WERI-Rb-1 (cell line): ENCODE results near the gene MBP.

Experiments
- DNase-seq: peaks from one replicate; pipeline ENCODE4 v3.0.0-alpha.2; 2020
- H3K27ac ChIP-seq: fragments of 250-450 bp; sonication (Bioruptor Pico); 2 replicates; pipeline ENCODE4 v1.5.1; 2020; ENCODE audit warnings: mild to moderate bottlenecking, moderate library complexity
- H3K27me3 ChIP-seq: fragments of 250-450 bp; sonication (Bioruptor Pico); 2 replicates; pipeline ENCODE4 v1.5.1; 2021; ENCODE audit warnings: mild to moderate bottlenecking, low read depth, moderate library complexity; ENCODE audit not compliant: insufficient read depth, severe bottlenecking
- H3K36me3 ChIP-seq: fragments of 250-450 bp; sonication (Bioruptor Pico); 2 replicates; pipeline ENCODE4 v1.5.1; 2020; ENCODE audit warnings: mild to moderate bottlenecking, moderate library complexity
- H3K4me3 ChIP-seq: 2 replicates; pipeline ENCODE4 v1.5.1; 2011; ENCODE audit warnings: low read depth, mild to moderate bottlenecking, control low read depth, low read length
- H3K9me3 ChIP-seq: fragments of 250-450 bp; sonication (Bioruptor Pico); 2 replicates; pipeline ENCODE4 v1.5.1; 2021; ENCODE audit warnings: mild to moderate bottlenecking, moderate library complexity; ENCODE audit not compliant: severe bottlenecking
- CTCF ChIP-seq: IDR thresholded peaks from 2 replicates; pipeline ENCODE4 v1.5.1; 2011; ENCODE audit warnings: low read depth, mild to moderate bottlenecking, control low read depth, inconsistent platforms, low read length

Gene MBP

GRCh38 chr18:77144046-77144445 is 11.5 kb upstream of the MBP start:
- Histone ChIP-seq H3K4me3 (no peak overlapping the region), H3K36me3 (no peaks in the 10 kb centered on the region), H3K9me3 (peaks cover 21% of the 10 kb centered on the region), H3K27ac (no peak overlapping the region), H3K27me3 (no peaks in the 10 kb centered on the region)
- no peak for TF ChIP-seq CTCF
- no peak for DNase-seq

- DNase-seq: no peak
- H3K4me3 ChIP-seq: no peak overlapping the region
- no peaks in the 10 kb centered on the region for H3K27me3 ChIP-seq
- no peak overlapping the region for H3K27ac ChIP-seq
- H3K36me3 ChIP-seq: no peaks in the 10 kb centered on the region
- no peak for TF ChIP-seq CTCF
- H3K9me3 ChIP-seq: peaks cover 21% of the 10 kb centered on the region
These were observed 10.6 kb upstream of the MBP start for GRCh38 chr18:77143196-77143595.

GRCh38 chr18:77141401-77142118 is 9.0 kb upstream of the MBP start:
- no peaks in the 10 kb centered on the region for H3K27me3 ChIP-seq
- H3K4me3 ChIP-seq: no peak overlapping the region
- H3K27ac ChIP-seq: no peak overlapping the region
- TF ChIP-seq CTCF: peak; percentile 55
- no peaks in the 10 kb centered on the region for H3K36me3 ChIP-seq
- H3K9me3 ChIP-seq: peaks cover 21% of the 10 kb centered on the region
- no peak for DNase-seq

GRCh38 chr18:77140439-77141109 is 8.0 kb upstream of the MBP start:
- TF ChIP-seq CTCF: no peak
- H3K27ac ChIP-seq: no peak overlapping the region
- no peak overlapping the region for H3K4me3 ChIP-seq
- H3K36me3 ChIP-seq: no peaks in the 10 kb centered on the region
- DNase-seq: no peak
- H3K27me3 ChIP-seq: no peaks in the 10 kb centered on the region
- peaks cover 22% of the 10 kb centered on the region for H3K9me3 ChIP-seq

GRCh38 chr18:77140030-77140429 is 7.4 kb upstream of the MBP start:
- H3K4me3 ChIP-seq: no peak overlapping the region
- no peaks in the 10 kb centered on the region for H3K27me3 ChIP-seq
- H3K9me3 ChIP-seq: peaks cover 25% of the 10 kb centered on the region
- TF ChIP-seq CTCF: no peak
- DNase-seq: no peak
- no peaks in the 10 kb centered on the region for H3K36me3 ChIP-seq
- H3K27ac ChIP-seq: no peak overlapping the region

- peaks cover 25% of the 10 kb centered on the region for H3K9me3 ChIP-seq
- H3K27ac ChIP-seq: no peak overlapping the region
- H3K4me3 ChIP-seq: no peak overlapping the region
- DNase-seq: no peak
- no peaks in the 10 kb centered on the region for H3K36me3 ChIP-seq
- H3K27me3 ChIP-seq: no peaks in the 10 kb centered on the region
- no peak for TF ChIP-seq CTCF
These were observed 7.0 kb upstream of the MBP start for GRCh38 chr18:77139619-77140018.
